ENCODE data around the gene DUSP6. TPM values are rescaled to one million over a fixed set of nuclear protein-coding genes. Genes with fewer than 3 reads are reported as not detected.

DUSP6 gene
- polyA plus RNA-seq, 2 of the 4 experiments (the other 2 are of a cell fraction), result 3.8 to 27.0 TPM

- TF ChIP-seq ATOH8 (CRISPR knock-in tag; IDR thresholded peaks at IDR 0.05; ENCODE audit: low read depth), result no peak
- TF ChIP-seq ESRRA (IDR thresholded peaks at IDR 0.05; ENCODE audit: borderline replicate concordance, low read length), result no peak
Observed at GRCh38 chr12:89344043-89344861, 8.0 kb downstream of the DUSP6 start (continued).

GRCh38 chr12:89343127-89343526 lies 9.2 kb downstream of the DUSP6 start:
- POLR2A ChIA-PET, result no interaction called here
- FAIRE-seq, result no peak
- H3K9me3 ChIP-seq, result no peaks in the 10 kb centered on the region
- H3K4me2 ChIP-seq, result no peak overlapping the region
- DNase-seq (ENCODE audit: low read depth in 1 of 2, low spot score in 1 of 2), result no peak
- no peak for ATAC-seq
- no peak for TF ChIP-seq EHF (CRISPR knock-in tag; IDR thresholded peaks at IDR 0.05)
- no peak for TF ChIP-seq RFX5 (IDR thresholded peaks at IDR 0.05)
- TF ChIP-seq TFCP2L1 (CRISPR knock-in tag; IDR thresholded peaks at IDR 0.05), result no peak
- TF ChIP-seq RAD21 (conservative IDR thresholded peaks at IDR 0.05 in 1 of 2, IDR thresholded peaks at IDR 0.05 in 1 of 2), result no peak
- TF ChIP-seq ATOH8 (CRISPR knock-in tag; IDR thresholded peaks at IDR 0.05; ENCODE audit: low read depth), result no peak
- no peak for TF ChIP-seq CEBPB (IDR thresholded peaks at IDR 0.05)
- TF ChIP-seq MAFK (IDR thresholded peaks at IDR 0.05; ENCODE audit: partially characterized antibody), result no peak
- no peak for TF ChIP-seq BHLHE40 (IDR thresholded peaks at IDR 0.05; ENCODE audit: low read depth, low read length)
- no peak for TF ChIP-seq EP300 (IDR thresholded peaks at IDR 0.05)
- TF ChIP-seq HMGXB4 (CRISPR knock-in tag; IDR thresholded peaks at IDR 0.05; ENCODE audit: borderline replicate concordance), result no peak
- no peak for TF ChIP-seq FOSB (CRISPR knock-in tag; IDR thresholded peaks at IDR 0.05)
- TF ChIP-seq JUNB (IDR thresholded peaks at IDR 0.05), result no peak
- no peaks in the 10 kb centered on the region for H3K4me1 ChIP-seq
- H3K27ac ChIP-seq, result no peak overlapping the region
- CTCF ChIA-PET, result no interaction called here
- no peak overlapping the region for H3K4me3 ChIP-seq
- WGBS (ENCODE audit: missing lambda C conversion rate), result 78% methylated on average over 3 of the region's 3 CpGs

- DNase-seq (ENCODE audit: low read depth in 1 of 2, low spot score in 1 of 2) (no peak), FAIRE-seq (no peak), ATAC-seq (no peak)
- no peak overlapping the region for H3K4me2 ChIP-seq
- no peak overlapping the region for H3K4me3 ChIP-seq
- H3K4me1 ChIP-seq, result no peaks in the 10 kb centered on the region
- TF ChIP-seq MAZ (IDR thresholded peaks at IDR 0.05; ENCODE audit: borderline replicate concordance, low read depth, low read length), result no peak
- TF ChIP-seq ESRRA (IDR thresholded peaks at IDR 0.05; ENCODE audit: borderline replicate concordance, low read length), result no peak
- no peak for TF ChIP-seq MYC (IDR thresholded peaks at IDR 0.05; ENCODE audit: borderline replicate concordance, low read length)
- no peak for TF ChIP-seq HOXA7 (CRISPR knock-in tag; IDR thresholded peaks at IDR 0.05)
- TF ChIP-seq CHD2 (IDR thresholded peaks at IDR 0.05; ENCODE audit: low read length, partially characterized antibody), result no peak
- no peak for TF ChIP-seq HOXB13 (CRISPR knock-in tag; IDR thresholded peaks at IDR 0.05; ENCODE audit: low read depth)
- TF ChIP-seq FOSL2 (IDR thresholded peaks at IDR 0.05), result no peak
- TF ChIP-seq FOSL2 (CRISPR knock-in tag; IDR thresholded peaks at IDR 0.05), result no peak
- TF ChIP-seq BCL3 (IDR thresholded peaks at IDR 0.05), result no peak
- TF ChIP-seq HDAC2 (IDR thresholded peaks at IDR 0.05), result no peak
- ChIA-PET POLR2A (no interaction called here), CTCF (no interaction called here)
- no peak overlapping the region for H3K27ac ChIP-seq
- WGBS (ENCODE audit: missing lambda C conversion rate), result 79% methylated on average over 1 of the region's 1 CpG
- no peaks in the 10 kb centered on the region for H3K9me3 ChIP-seq
Observed at GRCh38 chr12:89340861-89341260, 11.4 kb downstream of the DUSP6 start.
